TTC549 (cell line): ENCODE data around the gene ANKRD33B.
"Not testable (repeated sequence)": the region's sequence is repeated elsewhere in the genome, so short reads cannot be mapped to it uniquely, and the experiment has no call there.

ENCODE experiments used
- FAIRE-seq: peaks from 2 replicates; lab custom pipeline; 2012; peaks lifted over from hg19 to GRCh38; lab: Jason Lieb, UNC

Gene ANKRD33B

DNA sequence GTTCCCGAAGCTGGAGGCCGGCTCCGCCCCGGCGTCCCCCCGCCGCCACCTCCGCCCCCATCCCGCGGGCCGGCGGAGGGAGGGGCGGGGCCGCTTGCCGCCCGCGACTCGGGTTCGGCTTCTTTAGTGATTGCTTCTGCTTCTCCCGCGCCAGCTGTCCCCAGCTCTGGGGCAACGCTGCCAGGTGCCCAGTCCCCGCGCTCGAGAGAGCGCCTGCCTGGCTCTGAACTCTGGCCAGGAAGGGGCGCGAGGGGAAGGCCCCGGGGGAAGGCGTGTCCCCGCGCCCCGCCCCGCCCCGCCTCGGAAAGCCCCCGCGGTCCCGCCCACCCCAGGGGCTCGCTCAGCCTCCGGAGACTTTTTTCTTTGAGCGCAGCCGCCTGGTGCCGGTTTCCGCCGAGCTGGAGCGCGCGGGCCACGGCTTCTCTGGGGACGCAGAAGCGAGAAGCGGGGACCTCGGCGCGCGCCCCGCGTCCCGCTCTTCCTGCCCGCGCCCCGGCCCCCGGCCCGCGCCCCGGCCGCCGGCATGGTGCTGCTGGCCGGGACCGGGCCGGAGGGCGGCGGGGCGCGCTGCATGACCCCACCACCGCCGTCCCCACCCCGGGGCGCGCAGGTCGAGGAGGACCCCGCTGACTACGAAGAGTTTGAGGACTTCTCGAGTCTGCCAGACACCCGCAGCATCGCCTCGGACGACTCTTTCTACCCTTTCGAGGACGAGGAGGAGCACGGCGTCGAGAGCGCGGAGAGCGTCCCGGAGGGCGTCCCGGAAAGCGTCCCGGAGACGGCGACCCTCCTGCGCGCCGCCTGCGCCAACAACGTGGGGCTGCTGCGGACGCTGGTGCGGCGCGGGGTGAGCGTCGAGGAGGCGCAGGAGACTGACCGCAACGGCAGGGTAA is at the start of gene ANKRD33B:
Gene ANKRD33B, plus strand, starts transcription at position 126 of the 893 bp plus-strand sequence. Its CDS starts 398 bp downstream, at position 524.
- FAIRE-seq = no peak

DNA sequence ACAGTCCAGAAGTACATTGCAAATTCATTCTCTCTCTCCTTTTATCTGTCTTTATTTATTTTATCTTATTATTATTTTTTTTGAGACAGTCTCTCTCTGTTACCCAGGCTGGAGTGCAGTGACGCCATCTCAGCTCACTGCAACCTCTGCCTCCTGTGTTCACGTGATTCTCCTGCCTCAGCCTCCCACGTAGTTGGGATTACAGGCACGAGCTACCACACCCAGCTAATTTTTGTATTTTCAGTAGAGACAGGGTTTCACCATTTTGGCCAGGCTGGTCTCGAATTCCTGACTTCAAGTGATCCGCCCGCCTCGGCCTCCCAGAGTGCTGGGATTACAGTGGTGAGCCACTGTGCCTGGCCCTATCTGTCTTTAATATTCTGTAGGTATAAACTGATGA is 49.3 kb upstream of the ANKRD33B start:
- not testable (repeated sequence) for FAIRE-seq

DNA sequence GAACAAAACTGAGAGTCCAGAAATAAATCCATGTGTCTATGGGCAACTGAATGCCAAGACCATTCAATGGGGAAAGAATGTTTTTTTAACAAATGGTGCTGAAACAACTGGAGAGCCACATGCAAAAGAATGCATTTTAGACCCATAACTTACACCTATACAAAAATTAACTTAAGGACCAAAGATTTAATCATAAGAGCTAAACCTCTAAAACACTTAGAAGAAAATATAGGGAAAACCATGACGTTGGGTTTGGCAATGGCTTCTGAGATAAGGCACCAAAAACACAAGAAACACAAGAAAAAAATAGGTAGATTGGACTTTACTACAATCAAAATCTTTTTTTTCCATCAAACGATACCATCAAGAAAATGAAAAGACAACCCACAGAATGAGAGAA is 48.4 kb upstream of the ANKRD33B start:
- no peak for FAIRE-seq

DNA sequence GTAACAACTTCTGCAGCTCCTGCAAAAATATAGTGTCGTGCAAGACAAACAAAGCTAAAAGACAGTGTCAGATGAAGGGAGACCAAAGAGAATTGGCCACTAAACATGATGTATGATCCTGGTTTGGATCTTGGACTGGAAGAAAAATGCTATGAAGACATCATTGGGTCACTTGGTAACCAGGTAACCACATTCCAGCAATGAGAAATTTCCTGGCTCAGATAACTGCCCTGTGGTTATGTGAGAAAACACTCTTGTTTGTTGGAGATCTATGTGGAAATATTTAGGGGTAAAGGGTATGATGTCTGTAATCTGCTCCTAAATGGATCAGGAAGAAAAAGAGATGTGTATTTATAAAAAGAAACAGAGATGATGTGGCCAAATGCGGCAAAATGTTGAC is 45.5 kb upstream of the ANKRD33B start:
- no peak for FAIRE-seq

DNA sequence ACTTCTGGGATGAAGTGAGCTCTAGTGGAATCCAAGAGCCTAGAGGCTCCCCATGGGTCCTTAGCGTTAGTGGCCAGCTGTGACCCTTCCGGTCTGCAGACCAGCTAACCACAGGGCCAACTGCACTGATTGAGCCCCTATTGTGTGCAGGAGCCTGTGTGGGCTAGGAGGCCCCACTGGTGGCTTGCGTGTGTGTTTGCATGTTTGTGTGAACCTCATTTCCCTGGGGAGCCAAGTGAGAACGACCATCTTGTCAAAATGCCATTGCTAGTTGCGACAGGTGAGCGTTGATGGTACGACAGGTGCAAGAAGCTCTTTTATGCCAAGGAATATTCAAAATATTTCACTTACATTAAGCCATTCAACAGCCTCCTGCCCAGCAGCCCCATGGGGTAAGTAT is 44.1 kb upstream of the ANKRD33B start:
- FAIRE-seq = no peak

DNA sequence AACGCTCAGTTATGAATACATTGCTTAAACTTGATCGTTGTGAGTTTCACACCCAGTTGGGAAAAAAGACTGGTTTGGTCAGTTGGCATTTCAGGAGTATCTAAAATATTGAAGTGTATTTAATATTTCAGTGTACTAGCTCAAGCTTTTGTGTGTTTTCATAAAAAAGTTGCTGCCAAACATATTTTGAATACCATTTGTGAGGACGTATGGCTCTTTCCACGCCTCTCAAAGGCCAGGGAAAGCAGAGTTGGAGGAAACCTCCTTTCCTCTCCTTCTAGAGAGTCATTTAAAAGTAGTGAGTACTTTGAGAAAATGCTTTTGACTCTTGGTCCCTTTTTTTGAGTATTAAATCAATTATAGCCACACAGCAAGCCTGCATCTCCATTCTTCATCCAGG is 43.2 kb upstream of the ANKRD33B start:
- no peak for FAIRE-seq

DNA sequence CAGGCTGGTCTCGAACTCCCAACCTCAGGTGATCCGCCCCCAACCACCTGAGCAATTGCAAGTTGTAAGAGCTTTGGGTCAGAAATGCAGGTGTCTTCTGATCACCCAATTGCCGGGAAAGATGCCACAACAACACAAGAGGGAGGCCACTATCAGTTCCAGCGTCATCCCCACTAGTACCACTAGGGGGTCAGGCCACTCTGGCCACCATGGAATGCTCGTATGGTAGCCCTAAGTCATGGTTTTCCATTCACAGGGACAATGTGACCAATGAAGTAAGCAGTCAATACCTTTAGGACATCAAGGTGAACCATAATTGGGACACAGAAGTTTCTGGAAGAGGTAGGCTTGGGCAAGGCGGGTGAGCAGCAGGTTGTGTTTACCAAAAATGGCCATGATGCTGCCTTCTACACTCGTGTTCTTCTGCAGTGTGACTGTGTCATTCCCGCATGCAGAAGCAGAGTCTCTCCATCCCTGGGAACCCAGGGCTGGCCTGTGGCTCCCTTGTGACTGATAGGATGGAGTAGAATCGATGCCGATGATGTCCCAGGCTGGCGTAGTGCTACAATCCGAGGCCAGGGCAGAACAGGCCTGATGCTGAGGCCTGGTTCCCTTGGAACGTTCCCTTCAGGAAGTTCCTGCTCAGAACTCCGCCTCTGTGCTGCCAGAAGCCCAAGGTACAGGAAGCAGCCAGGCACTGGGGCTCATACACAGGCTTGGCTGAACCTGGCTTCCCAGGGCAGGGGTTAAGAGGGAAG is 42.2 kb upstream of the ANKRD33B start:
- FAIRE-seq = no peak

DNA sequence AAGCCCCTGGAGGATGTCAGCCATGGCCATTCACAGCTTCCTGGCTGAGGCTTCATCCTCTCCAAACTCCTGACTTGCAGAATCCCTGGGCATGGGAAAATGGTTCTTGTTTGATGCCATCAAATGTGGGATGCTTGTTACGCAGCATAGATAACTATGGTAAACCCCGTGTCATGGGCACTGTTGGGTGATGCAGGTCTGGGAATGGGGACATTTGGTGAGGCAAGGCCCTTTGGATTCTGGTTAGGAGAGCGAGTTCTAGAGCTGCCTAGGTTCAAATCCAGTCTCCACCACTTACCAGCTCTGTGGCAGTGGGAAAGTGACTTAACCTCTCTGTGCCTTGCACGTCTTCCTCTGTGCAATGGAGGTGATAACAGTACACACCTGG is 41.7 kb upstream of the ANKRD33B start:
- FAIRE-seq = no peak

DNA sequence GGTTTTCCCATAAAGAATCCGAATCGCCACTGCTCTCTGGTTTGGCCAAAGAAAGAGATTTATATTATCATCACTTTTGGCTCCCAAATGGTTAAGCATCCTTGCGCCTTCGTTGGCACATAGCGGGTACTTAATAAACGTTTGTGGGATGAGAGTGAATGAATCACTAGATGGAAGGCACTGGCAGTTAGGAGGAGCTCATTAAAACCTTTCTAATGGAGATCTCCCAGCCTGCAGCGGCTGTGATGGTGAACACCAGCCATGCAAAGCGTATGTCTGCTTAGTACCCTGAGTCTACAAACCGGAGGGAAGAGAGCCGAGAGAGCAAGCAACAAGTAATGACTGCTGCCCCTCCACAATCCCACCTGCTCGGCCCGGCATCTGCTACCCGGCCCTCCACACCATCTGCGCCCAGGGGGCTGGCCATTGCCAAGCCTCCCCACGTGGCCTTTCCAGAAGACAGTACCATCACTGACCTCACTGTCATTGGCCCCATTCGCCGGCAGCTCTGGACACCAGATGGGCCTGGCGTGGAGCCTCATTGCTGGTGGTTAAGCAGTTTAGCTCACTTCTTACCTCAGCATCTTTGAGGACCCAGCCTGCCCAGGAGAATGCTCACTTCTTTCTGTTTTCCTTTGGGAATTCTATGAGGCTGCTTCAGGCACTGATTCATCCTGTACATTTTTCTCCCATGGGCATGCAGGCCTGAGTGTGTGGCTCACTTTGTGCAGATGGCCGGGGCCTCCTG is 39.3 kb upstream of the ANKRD33B start:
- no peak for FAIRE-seq

DNA sequence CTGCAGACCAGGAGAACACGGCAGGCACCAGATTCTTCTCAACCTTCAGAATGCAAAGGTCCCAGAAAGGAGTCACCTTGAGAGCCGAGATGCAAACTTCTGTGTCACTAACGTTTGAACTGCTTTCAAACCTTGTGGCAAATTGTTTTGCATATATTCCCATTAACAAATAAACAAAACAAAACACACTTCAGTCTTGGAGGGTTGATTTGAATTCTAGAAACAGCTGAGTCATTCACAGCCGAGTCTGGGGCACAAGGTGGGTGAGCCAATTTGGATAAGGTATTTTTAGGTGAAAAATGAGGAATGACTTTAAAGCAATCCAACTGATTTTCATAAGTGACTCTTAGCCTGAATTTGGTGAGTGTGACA is 38.8 kb upstream of the ANKRD33B start:
- no peak for FAIRE-seq

DNA sequence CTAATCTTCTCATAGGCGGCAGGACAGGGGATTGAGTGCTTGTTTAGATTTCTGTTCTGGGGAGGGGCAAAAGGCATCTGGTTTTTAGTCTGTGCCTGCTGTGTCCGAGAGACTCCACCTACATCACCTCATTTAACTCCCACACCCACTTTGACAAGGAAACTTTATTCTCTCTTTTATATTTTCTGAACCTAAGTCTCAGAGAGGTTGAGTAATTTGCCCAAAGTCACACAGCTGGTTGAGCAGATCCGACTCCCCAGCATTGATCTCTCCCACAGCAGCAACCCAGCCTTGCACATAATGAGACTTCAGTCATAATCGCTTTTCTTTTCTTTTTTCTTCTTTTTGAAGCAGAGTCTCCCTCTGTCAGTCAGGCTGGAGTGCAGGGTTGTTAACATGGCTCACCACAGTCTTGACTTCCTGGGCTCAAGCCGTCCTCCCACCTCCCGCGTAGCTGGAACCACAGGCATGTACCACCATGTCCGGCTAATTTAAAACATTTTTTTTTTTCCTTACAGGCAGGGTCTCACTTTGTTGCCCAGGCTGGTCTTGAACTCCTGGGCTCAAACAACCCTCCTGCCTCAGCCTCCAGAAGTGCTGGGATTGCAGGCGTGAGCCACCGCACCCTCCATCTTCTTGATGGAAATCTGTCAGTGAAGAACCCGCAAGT is 36.5 kb upstream of the ANKRD33B start:
- FAIRE-seq = no peak

DNA sequence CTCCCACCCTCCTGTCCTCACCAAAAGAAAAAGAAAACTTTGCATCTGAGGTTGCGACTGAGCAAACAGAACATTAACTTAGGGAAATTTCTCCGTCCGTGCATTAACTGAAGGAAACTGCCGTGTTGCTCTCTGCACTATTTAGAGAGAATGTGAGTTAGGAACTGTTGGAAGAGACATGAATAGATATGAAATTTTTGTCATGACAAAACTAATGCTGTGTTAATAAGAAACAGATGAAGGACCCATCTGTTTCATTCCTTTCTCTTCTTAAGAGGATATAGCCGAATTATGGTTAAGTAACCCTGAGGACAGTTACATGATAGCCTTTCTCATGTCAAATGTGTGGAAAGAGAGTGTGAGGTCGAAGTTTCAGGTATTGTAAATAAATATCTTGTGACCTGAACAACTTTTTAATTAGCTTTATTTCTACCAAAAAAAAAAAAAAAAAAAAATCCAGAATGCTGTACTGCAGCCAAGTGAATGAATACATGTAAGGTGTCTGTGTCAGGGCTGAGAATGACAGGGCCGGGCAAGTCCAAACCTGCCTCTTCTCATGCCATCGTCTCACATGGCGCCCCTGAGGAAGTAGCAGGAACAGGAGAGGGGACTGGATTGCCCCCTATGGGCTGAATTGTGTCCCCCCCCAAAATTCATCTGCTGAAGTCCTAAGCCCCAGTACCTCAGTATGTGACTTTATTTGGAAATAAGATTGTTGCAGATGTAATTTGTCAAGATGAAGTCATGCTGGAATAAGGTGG is 35.6 kb upstream of the ANKRD33B start:
- FAIRE-seq = no peak

DNA sequence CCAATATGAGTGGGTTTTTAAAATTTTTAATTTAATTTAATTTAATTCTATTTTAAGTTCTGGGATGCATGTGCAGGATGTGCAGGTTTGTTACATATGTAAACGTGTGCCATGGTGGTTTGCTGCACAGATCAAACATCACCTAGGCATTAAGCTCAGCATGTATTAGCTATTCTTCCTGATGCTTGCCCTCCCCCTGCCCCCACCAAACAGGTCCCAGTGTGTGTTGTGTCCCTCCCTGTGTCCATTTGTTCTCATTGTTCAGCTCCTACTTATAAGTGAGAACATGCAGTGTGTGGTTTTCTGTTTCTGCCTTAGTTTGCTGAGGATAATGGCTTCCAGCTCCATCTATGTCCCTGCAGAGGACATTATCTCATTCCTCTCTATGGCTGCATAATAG is 35.0 kb upstream of the ANKRD33B start:
- FAIRE-seq = no peak

DNA sequence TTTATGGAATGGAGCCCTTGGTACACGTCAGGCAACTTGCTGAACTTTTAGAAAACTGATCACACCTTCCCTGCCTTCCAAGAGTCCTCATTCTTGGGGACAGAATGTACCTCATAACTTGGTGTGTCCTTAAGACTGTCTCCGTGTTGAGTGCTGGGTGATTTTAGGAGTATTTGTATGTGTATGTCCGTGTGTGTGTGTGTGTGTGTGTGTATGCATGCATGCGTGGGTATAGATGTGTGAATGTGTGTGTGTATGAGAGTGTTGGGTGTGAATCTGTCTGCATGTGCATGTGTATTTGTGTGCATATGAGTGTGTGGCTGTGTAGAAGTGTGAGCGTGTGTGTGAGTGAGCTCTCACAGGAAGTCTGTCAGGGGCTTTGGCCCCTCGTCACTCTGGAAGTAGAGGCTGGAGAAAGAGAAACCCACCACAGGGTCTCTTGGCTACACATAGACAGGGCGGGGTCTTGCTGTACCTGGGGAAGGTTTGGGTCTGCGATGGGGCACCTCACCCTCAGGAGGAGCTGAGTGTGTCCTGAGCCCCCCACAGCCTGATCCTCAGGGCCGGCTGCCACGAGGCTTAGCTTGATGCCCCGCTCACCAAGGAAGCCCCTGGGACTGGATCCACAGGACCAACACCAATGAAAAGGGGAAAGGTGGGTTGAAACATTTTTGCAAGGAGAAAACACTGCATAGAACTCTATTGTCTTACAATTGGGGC is 33.1 kb upstream of the ANKRD33B start:
- no peak for FAIRE-seq

DNA sequence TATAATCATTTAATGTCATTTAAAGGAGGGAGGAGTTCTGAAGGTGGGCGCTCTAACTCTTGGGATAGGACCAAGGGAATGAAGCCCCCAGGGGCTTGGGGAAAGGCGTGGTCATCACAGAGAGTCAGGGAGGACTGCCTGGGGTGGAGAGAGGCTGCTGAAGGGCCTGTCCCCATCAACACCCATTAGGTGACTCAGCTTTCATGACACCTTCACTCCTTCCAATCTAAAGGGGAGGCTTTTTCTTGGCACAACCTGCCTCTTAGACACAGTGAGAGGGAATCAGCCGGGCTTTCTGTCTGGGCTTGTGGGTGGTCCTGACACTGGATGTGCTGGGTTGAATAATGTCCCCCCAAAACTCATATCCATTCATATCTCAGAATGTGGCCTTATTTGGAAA is 31.4 kb upstream of the ANKRD33B start:
- FAIRE-seq = no peak

DNA sequence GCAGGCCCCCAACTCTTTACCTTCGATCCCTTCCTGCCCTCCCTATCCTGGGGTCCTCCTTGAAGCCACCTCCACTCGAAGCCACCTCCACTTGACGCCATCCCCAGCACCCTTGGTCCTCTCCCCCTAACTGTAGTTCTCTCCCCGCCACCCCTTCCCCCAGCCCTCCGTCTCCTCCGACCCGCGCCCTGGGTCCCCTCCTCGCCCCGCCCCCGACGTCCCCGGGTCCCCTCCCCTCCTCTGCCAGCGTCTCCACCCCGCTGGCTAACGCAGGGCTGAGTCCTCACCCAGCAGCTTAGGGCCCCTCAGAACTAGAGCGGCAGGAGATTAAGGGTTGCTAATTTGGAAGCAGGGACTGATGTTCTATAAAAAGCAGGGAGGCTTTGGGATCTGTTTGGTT is 30.6 kb upstream of the ANKRD33B start:
- FAIRE-seq = no peak

DNA sequence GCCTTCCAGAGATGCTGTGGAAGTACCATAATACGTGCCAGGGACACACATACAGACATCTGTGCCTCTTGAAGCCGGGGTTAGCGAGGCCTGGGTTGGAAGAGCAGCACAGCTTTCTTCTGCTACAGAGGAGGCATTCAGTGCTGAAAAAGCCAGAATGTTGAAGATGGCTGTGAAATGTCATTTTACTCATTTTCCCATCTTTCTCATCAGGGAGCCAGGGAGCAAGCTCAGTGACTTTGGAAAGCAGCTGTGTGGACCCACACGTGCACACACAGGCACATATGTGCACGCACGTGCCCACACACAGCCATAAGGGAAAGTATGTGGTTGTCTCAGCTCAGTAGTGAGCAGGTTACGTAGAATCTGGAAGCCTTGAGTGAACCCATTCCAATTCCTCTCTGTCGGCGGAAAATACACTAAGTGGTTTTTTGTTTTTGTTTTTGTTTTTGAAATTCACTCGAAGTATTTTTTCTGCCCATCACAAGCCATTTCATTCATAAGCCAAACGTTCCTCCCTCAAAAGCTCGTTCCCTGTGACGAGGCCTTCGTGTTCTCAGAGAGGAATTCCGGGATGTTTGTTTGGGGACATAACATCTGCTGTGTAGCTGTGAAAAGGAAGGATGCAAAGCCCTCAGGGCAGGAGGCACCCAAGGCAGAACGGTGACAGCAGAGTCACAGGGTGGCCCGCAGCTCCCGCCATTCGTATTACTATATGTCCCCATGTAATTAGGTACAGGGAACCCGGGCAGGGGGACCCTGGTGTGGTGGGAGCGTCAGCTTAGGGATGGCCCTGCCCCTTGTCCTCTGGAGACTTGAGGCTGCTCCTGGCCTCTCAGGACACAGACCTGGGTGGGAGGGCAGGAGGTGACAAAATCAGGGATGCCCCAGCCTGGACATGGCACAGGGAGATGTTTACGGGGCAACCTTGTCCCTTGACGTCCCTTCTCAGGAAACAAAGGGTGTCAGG is 29.0 kb upstream of the ANKRD33B start:
- FAIRE-seq = no peak

DNA sequence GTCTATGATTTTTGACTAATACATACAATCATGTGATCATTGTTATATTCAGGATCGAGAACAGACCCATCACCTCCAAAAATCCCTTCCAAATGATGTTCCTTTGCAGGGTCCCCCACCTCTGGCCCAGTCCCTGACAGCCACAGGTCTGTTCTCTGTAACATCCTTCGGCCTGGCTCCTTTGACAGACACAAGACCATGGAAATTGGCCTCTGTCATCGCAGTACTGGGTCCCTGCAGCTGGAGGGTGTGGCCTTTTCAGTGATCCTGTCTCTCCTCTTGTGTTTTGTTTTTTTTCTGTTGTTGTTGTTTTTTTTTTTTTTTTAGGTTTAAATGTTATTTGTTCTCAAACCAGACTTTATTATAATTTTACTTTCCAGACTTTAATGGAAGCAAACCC is 27.4 kb upstream of the ANKRD33B start:
- no peak for FAIRE-seq

DNA sequence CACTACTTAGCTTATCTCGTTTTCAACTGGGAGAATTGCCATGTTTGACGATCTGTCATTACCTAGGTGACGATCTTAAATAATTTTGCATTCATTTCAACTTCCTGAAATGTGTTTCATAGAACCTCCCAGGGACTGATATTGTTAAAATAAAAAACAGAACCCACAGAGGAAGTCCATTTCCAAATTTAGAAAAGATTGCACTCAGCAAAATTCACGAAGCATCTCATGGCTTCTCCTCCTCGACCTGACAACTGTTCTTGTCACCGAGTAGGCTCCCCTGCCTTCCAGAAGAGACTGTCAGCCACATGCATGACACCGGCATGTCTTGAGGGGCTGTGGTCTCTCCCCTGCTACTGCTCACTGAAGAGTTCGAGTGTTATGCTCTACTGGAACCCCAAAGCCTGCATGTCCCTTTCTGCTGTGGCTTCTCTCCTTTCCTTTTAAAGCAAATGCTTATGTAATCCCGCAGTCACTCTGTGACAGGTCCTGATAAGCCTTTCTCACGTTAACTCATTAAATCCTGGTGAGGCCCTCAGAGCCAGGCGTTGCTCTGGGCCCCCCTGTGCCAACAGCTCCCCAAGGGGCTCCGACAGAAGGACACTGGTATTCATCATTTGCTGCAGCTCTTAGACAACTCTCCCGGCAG is 26.8 kb upstream of the ANKRD33B start:
- FAIRE-seq = no peak
